ENCODE results near the gene CPNE2.

DNA sequence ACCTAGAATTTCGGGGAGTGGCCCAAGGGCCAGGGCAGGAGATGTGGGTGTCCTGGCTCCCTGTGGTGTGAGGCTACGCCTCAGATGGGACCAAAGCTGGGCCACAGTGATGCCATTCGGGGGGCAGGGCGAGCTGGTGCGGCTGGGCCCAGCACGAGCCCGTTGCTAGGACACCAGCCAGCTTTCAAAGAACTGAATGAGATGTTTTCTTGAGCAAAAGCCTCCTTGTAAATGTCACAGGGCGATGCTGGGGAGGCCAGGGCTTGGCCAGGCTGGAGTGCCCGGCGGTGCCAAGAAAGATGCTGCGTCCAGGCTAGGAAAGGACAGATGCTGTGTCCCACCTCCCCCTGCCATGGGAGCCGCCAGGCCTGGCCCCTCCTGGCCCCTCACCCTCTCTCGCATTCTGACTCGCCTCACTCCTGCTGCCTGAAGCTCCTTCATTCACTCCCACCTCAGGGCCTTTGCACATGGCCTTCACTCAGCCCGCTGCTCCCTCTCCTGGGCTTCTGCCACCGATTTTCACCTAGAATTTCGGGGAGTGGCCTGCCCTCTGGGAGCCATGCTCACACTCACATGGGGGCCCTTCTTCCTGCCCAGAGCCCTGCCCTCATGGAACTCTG lies 39.1 kb downstream of the CPNE2 start:
- TF ChIP-seq, protein P1, sequence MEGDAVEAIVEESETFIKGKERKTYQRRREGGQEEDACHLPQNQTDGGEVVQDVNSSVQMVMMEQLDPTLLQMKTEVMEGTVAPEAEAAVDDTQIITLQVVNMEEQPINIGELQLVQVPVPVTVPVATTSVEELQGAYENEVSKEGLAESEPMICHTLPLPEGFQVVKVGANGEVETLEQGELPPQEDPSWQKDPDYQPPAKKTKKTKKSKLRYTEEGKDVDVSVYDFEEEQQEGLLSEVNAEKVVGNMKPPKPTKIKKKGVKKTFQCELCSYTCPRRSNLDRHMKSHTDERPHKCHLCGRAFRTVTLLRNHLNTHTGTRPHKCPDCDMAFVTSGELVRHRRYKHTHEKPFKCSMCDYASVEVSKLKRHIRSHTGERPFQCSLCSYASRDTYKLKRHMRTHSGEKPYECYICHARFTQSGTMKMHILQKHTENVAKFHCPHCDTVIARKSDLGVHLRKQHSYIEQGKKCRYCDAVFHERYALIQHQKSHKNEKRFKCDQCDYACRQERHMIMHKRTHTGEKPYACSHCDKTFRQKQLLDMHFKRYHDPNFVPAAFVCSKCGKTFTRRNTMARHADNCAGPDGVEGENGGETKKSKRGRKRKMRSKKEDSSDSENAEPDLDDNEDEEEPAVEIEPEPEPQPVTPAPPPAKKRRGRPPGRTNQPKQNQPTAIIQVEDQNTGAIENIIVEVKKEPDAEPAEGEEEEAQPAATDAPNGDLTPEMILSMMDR (IDR thresholded peaks at IDR 0.05): no peak
- no peak for TF ChIP-seq EP300 (IDR thresholded peaks at IDR 0.05; ENCODE audit: low read depth)
